Inflammatory macrophage (primary cell): ENCODE measurements around the gene KLHL34.

ENCODE experiments used
- DNase-seq, 2 donors: peaks; one replicate each; pipeline ENCODE4 v3.0.0-alpha.2; 2020 to 2022
- total RNA-seq, 18 experiments: gene quantifications; one replicate each; lab custom pipeline; 2026; ENCODE audit warnings: mixed read lengths in 6 of 18, inconsistent platforms in 2 of 18; lab: John Stamatoyannopoulos, UW

The KLHL34 gene
- total RNA-seq = 0 to 0.16 (median 0) reads per million in 18 experiments

GRCh38 chrX:21658152-21658737 is at the start of gene KLHL34:
KLHL34 (minus strand) TSS chrX:21658330; CDS start chrX:21657788, 542 bp downstream.
- DNase-seq = no peak

- no peak for DNase-seq
Observed at GRCh38 chrX:21705225-21705624, 47.1 kb upstream of the KLHL34 start.

- no peak for DNase-seq
Observed at GRCh38 chrX:21702725-21703124, 44.6 kb upstream of the KLHL34 start.

- no peak for DNase-seq
Observed at GRCh38 chrX:21700967-21701366, 42.8 kb upstream of the KLHL34 start.

GRCh38 chrX:21700275-21700674 is 42.1 kb upstream of the KLHL34 start:
- DNase-seq = peak; percentile 17 to 25

GRCh38 chrX:21699136-21699535 is 41.0 kb upstream of the KLHL34 start:
- DNase-seq = no peak

- peak; percentile 20 to 50 for DNase-seq
Observed at GRCh38 chrX:21698272-21698671, 40.1 kb upstream of the KLHL34 start.

GRCh38 chrX:21691512-21692018 is 33.4 kb upstream of the KLHL34 start:
- no peak for DNase-seq

- DNase-seq = no peak
Observed at GRCh38 chrX:21683941-21684340, 25.8 kb upstream of the KLHL34 start.

GRCh38 chrX:21678048-21678612 is 20.0 kb upstream of the KLHL34 start:
- no peak for DNase-seq

- DNase-seq = no peak
Observed at GRCh38 chrX:21675931-21676330, 17.8 kb upstream of the KLHL34 start.

- no peak for DNase-seq
Observed at GRCh38 chrX:21674430-21675186, 16.5 kb upstream of the KLHL34 start.

- DNase-seq = no peak
Observed at GRCh38 chrX:21666679-21667078, 8.5 kb upstream of the KLHL34 start.

GRCh38 chrX:21666252-21666651 is 8.1 kb upstream of the KLHL34 start:
- no peak for DNase-seq

- no peak for DNase-seq
Observed at GRCh38 chrX:21662761-21663160, 4.6 kb upstream of the KLHL34 start.

- DNase-seq = no peak
Observed at GRCh38 chrX:21661316-21661715, 3.2 kb upstream of the KLHL34 start.

GRCh38 chrX:21660156-21660555 is 2.0 kb upstream of the KLHL34 start:
- no peak for DNase-seq

- DNase-seq = no peak
Observed at GRCh38 chrX:21659320-21659719, 1.2 kb upstream of the KLHL34 start.

GRCh38 chrX:21658746-21659145 is 616 bp upstream of the KLHL34 start:
- DNase-seq = no peak

GRCh38 chrX:21657318-21658151 is 595 bp downstream of the KLHL34 start:
- DNase-seq = no peak

- DNase-seq = no peak
Observed at GRCh38 chrX:21656587-21657317, 1.4 kb downstream of the KLHL34 start.
